OCI-LY7 (cell line): ENCODE measurements around the gene SESN3. TPM values are rescaled to one million over a fixed set of nuclear protein-coding genes. Genes with fewer than 3 reads are reported as not detected.

Experiments
- BruUV-seq: library from RNA; stranded (reverse); fragments of 400-500 nt; replicated peaks from 2 replicates; lab custom pipeline; 2021; lab: Mats Ljungman, UMichigan
- CTCF ChIA-PET: fragments of 300-600 bp; sonication (Branson Sonifier 250); formaldehyde crosslinking; loops from one replicate; lab custom pipeline; 2022; ENCODE audit warnings: antibody characterized with exemption; ENCODE audit not compliant: unreplicated experiment; lab: Charles Lee
- POLR2A ChIA-PET: fragments of 300-600 bp; sonication (Branson Sonifier 250); formaldehyde crosslinking; loops from one replicate; lab custom pipeline; 2022; ENCODE audit warnings: antibody characterized with exemption; lab: Charles Lee
- DNase-seq: peaks from one replicate; pipeline ENCODE4 v3.0.0-alpha.2; 2015; ENCODE audit warnings: low spot score
- H2AFZ ChIP-seq: fragments of 200-600 bp; sonication (generic), shearing (Covaris generic); 2 replicates; pipeline ENCODE4 v1.6.1; 2014; ENCODE audit warnings: mild to moderate bottlenecking, antibody characterized with exemption, low read length, moderate library complexity
- H3K27ac ChIP-seq: fragments of 200-600 bp; sonication (generic); 2 replicates; pipeline ENCODE4 v1.5.1; 2014; ENCODE audit warnings: mixed run types, low read depth, mild to moderate bottlenecking, moderate library complexity, low read length, inconsistent platforms; ENCODE audit not compliant: poor library complexity, severe bottlenecking
- H3K36me3 ChIP-seq: fragments of 200-600 bp; sonication (generic); 2 replicates; pipeline ENCODE4 v1.6.1; 2014; ENCODE audit warnings: mild to moderate bottlenecking, antibody characterized with exemption, low read length, moderate library complexity, mixed read lengths; ENCODE audit not compliant: insufficient read depth
- H3K4me1 ChIP-seq: fragments of 200-600 bp; sonication (generic); 2 replicates; pipeline ENCODE4 v1.5.1; 2014; ENCODE audit warnings: mild to moderate bottlenecking, low read length; ENCODE audit not compliant: insufficient read depth, poor library complexity, severe bottlenecking
- H3K4me2 ChIP-seq: fragments of 200-600 bp; sonication (generic); 2 replicates; pipeline ENCODE4 v1.6.1; 2014; ENCODE audit warnings: mild to moderate bottlenecking, low read length
- H3K4me3 ChIP-seq: fragments of 200-600 bp; sonication (generic); 2 replicates; pipeline ENCODE4 v1.5.1; 2014; ENCODE audit warnings: mild to moderate bottlenecking, low read depth, low read length; ENCODE audit not compliant: poor library complexity, severe bottlenecking
- H3K79me2 ChIP-seq: fragments of 200-600 bp; sonication (generic); 2 replicates; pipeline ENCODE4 v1.6.1; 2016; ENCODE audit warnings: low read depth, mild to moderate bottlenecking, low read length, moderate library complexity, mixed read lengths; ENCODE audit not compliant: insufficient read depth
- H3K9me2 ChIP-seq: fragments of 200-600 bp; sonication (generic); 2 replicates; pipeline ENCODE4 v1.6.1; 2016; ENCODE audit warnings: mild to moderate bottlenecking, low read length, mixed read lengths; ENCODE audit not compliant: insufficient read depth
- H3K9me3 ChIP-seq: fragments of 200-600 bp; sonication (generic); 2 replicates; pipeline ENCODE4 v1.6.1; 2014; ENCODE audit warnings: mild to moderate bottlenecking, mixed run types, low read length, mixed read lengths
- H4K20me1 ChIP-seq: fragments of 200-600 bp; sonication (generic); 2 replicates; pipeline ENCODE4 v1.6.1; 2014; ENCODE audit warnings: mild to moderate bottlenecking, antibody characterized with exemption, low read length, moderate library complexity, mixed read lengths; ENCODE audit not compliant: insufficient read depth
- CTCF ChIP-seq: fragments of 200-600 bp; sonication (generic); conservative IDR thresholded peaks from 2 replicates; pipeline ENCODE4 v1.5.1; 2014; ENCODE audit warnings: mild to moderate bottlenecking, antibody characterized with exemption, low read length, moderate library complexity, mixed read lengths
- EZH2phosphoT487 ChIP-seq: fragments of 200-600 bp; sonication (generic); IDR thresholded peaks from 2 replicates; pipeline ENCODE4 v1.6.1; 2018; ENCODE audit warnings: low read depth, borderline replicate concordance, mild to moderate bottlenecking, mixed run types, antibody characterized with exemption, low read length, moderate library complexity, mixed read lengths
- intact Hi-C: fragments of 100-400 bp; cut with micrococcal nuclease; formaldehyde crosslinking; loops from one replicate; pipeline ENCODE4 v1.10.0; 2022; ENCODE audit not compliant: unreplicated experiment
- total RNA-seq, 2 experiments: library from RNA; depleted of rRNA in 1 of 2; stranded (reverse); fragments of >200 nt in 1 of 2; shearing (Covaris generic) in 1 of 2; gene quantifications; 2 replicates each; pipeline ENCODE4 v1.2.3, GENCODE V29; 2014 to 2022

The SESN3 gene
- total RNA-seq, 2 experiments from 2014 or later: 4.4 to 9.6 TPM

DNA sequence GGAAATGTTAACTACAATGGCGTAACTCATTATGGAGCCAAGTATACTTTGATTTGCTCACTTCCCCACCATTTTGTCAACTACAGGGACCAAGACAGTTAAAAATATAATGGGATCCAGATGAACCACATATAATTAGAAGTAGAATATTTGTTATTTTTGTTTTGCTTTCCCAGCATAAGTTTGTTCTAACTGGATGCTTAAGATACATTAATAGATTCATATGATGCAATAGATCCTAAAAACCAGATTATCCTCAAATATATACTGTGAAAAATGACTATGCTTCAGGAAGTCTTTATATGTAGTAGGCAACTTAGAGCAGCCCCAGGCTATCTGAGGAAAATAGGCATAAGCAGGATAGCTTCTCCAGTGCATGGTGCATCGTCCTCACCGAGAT, 38.3 kb downstream of the SESN3 start:
- Histone ChIP-seq H3K9me3 (no peaks in the 10 kb centered on the region), H3K4me3 (no peak overlapping the region), H4K20me1 (no peaks in the 10 kb centered on the region), H2AFZ (no peak overlapping the region), H3K4me2 (no peak overlapping the region), H3K79me2 (no peaks in the 10 kb centered on the region), H3K27ac (no peak overlapping the region), H3K9me2 (no peaks in the 10 kb centered on the region), H3K36me3 (peaks cover 3% of the 10 kb centered on the region; the same call in 1 of the 2 replicates), H3K4me1 (no peaks in the 10 kb centered on the region)
- BruUV-seq: no TSS peak
- POLR2A ChIA-PET: interaction anchor here (0.7 to 1.5 kb wide), 4 partner anchors 9 to 779 kb away, joined by 3 to 4 read pairs (median 4); no protein-coding TSS in a partner anchor
- DNase-seq: no peak
- intact Hi-C loops: no loop called here
- TF ChIP-seq EZH2phosphoT487: no peak
- no peak for TF ChIP-seq CTCF
- CTCF ChIA-PET: no interaction called here

DNA sequence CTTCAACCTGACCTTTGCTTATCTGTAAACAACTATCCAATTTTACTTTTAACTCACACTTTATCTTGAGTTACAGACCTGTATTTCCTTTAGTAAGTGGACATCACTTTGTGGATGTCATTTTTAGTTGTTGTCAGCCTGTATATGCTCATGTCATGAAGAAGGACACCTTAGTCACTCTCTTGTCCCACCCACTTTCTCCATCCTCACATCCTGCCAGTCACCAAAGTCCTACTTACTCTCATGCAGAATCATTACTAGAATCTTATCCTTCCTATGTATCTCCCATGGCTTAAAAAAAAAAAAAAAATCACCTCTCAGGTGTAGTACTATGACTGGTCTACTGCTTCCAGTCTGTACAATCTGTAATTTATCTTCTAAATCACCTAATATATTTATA, 43.3 kb downstream of the SESN3 start:
- POLR2A ChIA-PET: interaction anchor here (1.3 kb wide), 1 partner anchor 44 kb away, joined by 8 read pairs; no protein-coding TSS in a partner anchor
- Histone ChIP-seq H3K9me3 (no peaks in the 10 kb centered on the region), H3K4me1 (no peaks in the 10 kb centered on the region), H3K36me3 (peaks cover 3% of the 10 kb centered on the region), H3K79me2 (no peaks in the 10 kb centered on the region), H3K27ac (no peak overlapping the region), H2AFZ (no peak overlapping the region), H3K4me3 (no peak overlapping the region), H3K4me2 (no peak overlapping the region), H3K9me2 (no peaks in the 10 kb centered on the region), H4K20me1 (no peaks in the 10 kb centered on the region)
- TF ChIP-seq CTCF (no peak), EZH2phosphoT487 (no peak)
- BruUV-seq: no TSS peak
- CTCF ChIA-PET: no interaction called here
- DNase-seq: no peak
- intact Hi-C loops: no loop called here

DNA sequence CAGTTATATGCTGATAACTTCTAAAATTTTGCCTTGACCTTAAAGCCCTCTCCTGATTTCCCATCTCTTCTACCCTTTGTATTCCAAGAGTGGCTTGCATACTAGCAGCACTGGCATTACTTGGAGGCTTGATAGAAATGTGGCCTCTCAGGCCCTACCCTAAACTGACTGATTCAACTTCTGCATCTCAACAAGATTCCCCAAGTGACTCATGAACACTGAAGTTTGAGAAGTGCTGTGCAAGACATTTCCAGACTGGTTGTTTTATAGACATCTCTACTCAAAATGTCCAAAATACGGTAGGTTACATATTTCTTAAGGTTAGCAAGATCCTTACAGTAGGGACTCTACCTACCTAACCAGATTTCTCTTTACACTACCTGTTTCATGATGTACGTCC, 48.6 kb downstream of the SESN3 start:
- H2AFZ ChIP-seq: no peak overlapping the region
- peaks cover 3% of the 10 kb centered on the region for H3K36me3 ChIP-seq
- no peaks in the 10 kb centered on the region for H3K9me3 ChIP-seq
- no peaks in the 10 kb centered on the region for H4K20me1 ChIP-seq
- no peaks in the 10 kb centered on the region for H3K9me2 ChIP-seq
- H3K27ac ChIP-seq: no peak overlapping the region
- ChIA-PET CTCF (no interaction called here), POLR2A (interaction anchor here (1.0 kb wide), 1 partner anchor 9 kb away, joined by 4 read pairs; no protein-coding TSS in a partner anchor)
- no TSS peak for BruUV-seq
- no peak overlapping the region for H3K4me2 ChIP-seq
- H3K4me3 ChIP-seq: no peak overlapping the region
- intact Hi-C loops: no loop called here
- no peaks in the 10 kb centered on the region for H3K4me1 ChIP-seq
- TF ChIP-seq CTCF: no peak
- DNase-seq: no peak
- H3K79me2 ChIP-seq: no peaks in the 10 kb centered on the region
